Glomerular visceral epithelial cell (primary cell): ENCODE results near the gene STBD1.
"Not testable (repeated sequence)": the region's sequence is repeated elsewhere in the genome, so short reads cannot be mapped to it uniquely, and the experiment has no call there.

ENCODE experiments used
- DNase-seq: peaks from one replicate; pipeline ENCODE4 v3.0.0-alpha.2; 2016; ENCODE audit errors: extremely low spot score

Gene STBD1

DNA sequence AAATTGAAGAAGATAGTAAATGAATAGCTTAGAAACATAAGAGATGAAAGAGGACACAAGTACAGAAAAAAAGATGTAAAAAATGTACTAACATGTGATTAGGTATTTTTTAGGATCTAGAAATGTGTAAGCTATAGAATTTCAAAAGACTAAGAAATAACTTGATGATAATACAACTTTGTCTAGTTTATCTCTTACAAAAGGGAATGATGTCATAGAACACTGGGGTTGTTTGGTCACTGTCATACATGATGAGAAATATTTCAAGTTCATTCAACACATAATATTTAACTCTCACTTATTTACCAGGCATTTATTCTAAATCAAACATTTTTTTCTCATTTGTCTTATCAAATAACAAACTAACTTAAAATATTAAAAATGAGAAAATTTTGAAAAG is 18.5 kb downstream of the STBD1 start:
- no peak for DNase-seq

DNA sequence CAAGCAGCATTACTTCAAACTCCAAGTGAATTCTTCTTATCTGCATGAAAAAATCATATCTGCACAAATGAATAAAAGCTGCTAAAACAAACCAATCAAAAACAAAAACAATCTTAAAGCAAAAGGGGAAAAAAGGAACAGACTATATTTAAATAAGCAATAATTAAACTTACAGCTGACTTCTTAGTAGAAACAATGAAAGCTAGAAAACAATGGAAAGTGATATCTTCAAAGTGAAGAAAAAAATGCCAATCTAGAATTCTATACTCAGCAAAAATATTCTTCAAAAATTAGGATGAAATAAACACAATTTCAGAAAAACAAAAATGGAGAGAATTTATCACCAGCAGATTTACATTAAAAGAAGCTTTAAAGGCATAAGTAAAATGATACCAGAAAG is 20.0 kb downstream of the STBD1 start:
- DNase-seq: no peak

DNA sequence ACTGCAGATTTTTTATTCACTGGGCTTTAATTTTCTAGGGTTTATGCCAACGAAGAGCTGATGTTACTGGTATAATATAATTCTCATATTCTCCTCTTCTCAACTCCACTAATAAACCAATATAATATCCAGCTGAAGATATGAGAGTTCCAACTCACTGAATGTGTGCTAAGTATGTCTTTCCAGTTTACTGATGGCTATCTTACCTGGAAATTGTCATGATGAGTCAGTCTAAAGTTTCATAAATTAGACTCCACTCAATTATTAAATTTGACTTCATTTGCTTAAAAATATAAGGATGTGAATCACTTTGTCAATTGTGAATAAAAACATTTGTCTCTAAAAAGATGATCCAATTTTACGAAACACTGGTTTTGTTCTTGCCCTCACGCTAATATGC is 28.4 kb downstream of the STBD1 start:
- no peak for DNase-seq

DNA sequence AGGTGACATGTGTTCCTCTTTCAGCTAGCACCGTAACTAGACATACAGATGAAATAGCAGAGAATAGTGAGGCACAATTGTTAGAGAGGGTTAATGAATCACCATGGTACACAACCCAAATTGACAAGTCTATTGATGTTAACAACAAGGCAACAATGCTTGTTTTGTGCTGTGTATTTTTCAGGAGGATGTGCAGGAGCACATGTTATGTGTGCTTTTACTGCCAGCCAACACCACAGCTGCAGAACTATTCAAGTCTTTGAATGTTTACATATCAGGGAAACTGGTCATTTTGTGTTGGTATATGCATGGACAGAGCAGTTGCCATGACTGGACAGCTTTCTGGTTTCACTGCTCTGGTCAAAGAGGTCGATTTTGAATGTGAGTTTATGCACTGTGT is 32.8 kb downstream of the STBD1 start:
- no peak for DNase-seq

DNA sequence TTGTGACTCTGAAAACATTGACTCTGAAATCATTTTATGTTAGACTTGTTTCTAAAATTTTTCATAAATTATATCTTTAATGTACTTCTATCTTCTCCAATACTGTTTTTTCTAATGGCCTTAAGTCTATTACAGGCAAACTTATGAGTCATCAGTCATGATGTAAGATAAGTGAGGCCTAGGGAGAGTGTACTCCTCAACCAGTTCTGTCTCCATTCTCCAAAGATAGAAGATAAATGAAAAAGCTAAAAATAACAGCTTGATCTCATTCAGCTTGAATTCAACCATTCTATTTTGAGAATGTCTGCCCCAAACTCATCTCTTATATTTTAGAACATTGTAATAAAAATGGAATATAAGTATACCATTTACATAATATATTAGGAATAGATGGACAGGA is 34.5 kb downstream of the STBD1 start:
- peak; percentile 21 for DNase-seq

DNA sequence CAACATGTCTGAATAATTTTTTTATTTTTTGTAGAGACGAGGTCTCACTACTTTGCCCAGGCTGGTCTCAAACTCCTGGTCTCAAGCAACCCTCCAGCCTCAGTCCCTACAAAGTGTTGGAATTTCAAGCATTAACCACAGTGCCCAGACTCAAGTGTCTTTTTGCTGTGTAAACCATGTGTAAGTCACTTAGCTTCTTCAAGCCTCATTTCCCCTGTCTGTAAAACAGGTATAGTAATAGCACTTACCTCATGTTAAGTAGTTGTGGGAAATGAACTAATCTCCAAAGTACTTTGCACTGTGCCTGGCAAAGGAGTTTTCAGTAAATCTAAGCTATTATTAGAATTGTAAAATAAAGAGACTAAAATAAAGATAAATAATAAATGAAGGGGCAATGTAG is 35.7 kb downstream of the STBD1 start:
- peak; percentile 39 for DNase-seq

DNA sequence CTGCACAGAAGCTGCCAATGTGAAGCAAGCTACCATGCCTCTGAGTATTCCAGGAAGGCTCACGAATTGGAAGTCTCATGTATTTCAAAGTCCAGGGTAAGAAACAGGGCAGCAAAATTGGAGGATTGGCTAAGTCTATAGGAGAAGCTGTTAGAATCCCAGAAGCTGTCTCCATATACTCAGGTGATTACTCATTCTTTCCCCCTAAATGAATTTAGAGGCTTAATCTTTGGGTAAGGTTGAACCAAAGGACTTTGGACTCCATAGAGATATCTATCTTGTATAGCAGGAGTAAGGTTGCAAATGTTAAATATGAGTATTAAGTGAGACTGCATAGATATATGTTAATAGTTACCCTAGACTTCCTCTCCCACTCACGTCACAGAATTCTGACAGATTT is 36.3 kb downstream of the STBD1 start:
- DNase-seq: no peak

DNA sequence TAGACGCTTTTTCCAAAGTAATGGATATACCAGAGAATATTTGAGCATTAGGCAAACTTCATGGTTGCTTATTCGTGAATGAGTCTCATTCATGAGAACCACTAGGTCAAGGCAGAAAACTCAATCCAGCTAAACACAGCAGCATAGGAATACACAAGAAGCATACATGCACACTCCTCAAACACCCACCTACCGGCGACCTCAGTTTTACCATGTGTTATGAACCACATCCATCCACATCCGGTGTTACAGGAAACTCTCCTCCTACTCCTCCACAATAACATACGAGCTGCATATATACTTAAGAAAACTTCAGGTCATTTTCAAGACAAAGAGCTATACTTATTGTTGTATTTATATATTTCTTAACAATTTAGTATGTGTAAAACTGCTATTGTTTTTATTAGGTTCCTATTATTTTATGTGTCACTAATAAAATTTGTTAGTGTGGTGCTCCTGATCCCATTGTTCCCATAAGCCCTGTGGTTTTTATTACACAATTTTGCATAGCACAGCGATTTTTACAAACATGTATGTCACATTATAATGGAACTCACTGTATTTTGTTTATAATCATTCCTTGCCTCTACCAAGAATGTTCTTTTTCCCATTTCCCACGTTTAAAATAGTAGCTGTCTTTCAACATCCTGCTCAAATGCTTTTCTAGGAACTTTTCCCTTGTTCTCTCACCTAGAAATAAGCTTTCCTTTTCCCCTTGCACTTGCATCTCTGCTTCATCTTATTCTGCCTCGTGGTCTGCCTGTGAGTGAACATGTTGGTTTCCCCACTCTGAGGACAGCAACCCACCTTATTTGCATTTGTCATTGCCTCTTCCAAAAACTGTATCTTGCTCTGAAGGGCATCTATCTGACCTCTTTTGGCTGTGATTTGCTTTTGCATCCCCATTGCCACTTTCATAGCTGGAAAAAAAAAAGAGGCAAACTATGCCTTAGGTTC is 48.3 kb downstream of the STBD1 start:
- no peak for DNase-seq

DNA sequence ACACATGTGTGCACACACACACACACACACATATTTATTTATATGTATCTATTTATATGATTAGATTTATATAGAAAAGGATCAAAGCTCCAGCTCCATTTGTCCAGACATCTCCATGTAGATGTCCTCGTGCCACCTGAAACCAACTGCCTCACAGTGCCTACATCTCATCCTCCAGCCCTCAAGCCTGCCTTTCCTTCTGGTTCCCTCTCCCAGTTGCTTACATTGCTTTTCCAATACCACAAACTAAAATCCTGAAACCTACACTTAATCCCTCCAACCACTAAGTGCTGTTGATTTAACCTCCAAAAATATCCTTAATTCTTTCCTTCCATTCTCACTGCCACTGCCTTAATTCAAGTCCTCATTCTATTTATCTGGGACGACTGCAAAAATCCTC is 51.4 kb downstream of the STBD1 start:
- no peak for DNase-seq

DNA sequence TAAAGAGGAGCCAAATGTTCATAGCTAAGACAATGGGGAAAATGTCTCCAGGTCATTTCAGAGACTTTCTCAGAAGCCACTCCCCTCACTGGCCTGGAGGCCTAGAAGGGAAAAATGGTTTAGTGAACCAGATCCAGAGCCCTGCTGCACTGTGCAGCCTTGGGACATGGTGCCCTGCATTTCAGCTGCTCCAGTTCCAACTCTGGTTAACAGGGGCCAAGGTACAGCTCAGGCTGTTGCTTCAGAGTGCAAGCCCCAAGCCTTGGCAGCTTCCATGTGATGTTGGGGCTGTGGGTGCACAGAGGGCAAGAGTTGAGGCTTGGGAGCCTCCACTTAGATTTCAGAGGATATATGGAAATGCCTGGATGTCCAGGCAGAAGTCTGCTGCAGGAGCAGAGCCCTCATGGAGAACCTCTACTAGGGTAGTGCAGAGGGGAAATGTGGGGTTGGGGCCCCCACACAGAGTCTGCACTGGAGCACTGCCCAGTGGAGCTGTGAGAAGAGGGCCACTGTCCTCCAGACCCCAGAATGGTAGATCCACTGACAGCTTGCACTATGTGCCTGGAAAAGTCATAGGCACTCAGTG is 53.4 kb downstream of the STBD1 start:
- DNase-seq: not testable (repeated sequence)
